ENCODE data around the gene SH3RF1.

The SH3RF1 gene

DNA sequence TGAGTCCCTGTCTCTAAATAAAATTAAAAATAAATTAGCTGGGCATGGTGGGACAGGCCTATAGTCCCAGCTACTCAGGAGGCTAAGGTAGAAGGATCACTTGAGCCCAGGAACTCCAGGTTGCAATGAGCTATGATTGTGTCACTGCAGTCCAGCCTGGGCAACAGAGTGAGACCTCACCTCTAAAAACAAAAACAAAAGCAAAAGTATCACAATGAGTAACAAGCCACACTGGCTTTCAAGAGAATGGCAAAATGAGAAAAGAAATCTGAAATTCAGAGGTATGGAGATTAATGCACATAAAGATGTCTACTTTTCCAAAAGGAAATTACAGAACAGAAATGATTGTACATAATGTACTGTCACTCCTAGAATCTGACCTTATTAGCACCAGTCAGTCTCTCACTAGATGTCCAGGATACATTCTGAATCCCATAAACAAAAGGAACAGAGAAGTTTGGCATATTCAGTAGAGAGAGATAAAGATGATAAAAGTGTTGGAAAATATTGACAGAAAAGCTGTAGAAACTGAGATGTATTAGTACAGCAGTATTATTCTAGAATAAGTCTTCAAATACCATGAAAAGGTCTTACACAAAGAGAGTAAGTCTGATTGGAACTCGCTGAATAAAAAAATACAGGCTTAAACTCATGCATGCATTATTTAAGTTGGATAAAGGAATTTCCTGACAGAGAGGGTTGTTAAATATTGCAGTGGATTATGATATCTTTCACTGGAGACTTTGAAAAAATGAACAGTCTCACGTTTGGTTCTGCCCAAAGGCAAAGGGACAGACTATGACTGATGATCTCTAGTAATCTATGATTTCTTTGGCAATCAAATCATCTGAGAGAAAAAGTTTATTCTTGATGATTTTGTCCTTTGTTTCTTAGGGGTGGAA is 102.5 kb downstream of the SH3RF1 start:
- no peak overlapping the region for H3K4me3 ChIP-seq (ENCODE audit: low read depth, low read length)

DNA sequence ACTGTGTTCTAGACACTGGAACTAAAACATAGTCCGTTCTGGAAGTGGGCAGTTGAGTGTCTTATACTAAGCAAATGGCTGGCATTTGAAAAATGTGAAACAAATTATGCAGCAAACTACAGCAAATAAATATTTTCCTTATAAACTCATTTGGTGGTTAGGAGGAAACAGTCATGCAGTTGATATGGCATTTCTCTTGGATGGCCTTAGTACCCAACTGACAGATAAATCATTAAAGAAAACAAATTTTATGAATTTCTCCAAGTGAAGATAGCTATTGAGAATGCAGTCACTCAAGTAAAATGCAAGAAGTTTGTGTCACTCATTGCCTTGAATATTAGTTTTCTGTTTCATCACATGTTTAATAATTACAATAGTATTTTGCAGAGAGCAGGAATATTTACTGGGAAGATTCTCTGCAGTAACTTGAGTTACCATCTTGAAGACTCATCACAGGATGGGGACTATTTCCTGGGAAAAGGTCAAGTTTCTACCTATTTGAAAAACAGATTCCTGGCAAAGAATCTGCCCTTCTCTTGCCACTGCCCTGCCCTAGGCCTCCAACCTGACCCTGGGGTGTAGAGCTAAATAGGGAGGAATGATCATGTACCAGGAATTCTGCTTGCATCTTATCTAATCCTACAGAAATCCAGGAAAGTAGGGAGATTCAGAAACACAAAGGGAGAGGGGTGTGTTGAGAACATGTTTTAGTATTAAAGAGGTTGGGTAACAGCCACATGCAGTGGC is 105.9 kb downstream of the SH3RF1 start:
- H3K4me3 ChIP-seq (ENCODE audit: low read depth, low read length): no peak overlapping the region

DNA sequence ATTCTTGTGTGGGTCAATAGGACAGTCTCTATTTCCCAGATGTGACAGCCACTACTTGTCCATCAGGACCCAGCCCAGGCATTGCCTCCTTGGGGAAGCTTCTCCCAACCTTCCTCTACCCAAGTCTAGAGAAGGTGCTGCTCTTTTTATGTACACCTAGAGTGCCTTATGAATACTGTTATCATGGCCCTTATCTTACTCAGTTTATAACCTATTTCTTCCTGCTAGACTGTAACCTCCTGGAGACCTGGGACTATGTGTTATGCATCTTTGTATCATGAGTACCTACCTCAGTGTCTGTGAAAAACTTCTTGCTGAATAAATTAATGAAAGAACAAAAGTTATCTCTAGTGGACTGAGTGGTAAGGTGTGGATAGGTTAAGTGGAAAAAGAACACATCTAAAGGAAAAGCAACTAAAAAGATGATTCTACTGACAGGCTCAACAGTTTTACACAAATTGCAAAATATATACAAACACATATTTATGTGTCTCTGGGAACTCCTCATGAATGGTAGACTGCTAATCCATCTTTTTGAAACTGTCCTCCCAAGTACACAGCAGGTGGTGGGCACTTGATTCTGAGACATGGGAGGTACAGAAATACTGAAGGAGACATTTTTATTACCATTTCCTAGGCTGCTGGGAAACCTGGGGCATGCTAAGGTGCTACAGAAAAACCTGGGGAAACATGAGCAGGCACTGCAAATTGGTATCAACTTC is 106.6 kb downstream of the SH3RF1 start:
- H3K4me3 ChIP-seq (ENCODE audit: low read depth, low read length): no peak overlapping the region

DNA sequence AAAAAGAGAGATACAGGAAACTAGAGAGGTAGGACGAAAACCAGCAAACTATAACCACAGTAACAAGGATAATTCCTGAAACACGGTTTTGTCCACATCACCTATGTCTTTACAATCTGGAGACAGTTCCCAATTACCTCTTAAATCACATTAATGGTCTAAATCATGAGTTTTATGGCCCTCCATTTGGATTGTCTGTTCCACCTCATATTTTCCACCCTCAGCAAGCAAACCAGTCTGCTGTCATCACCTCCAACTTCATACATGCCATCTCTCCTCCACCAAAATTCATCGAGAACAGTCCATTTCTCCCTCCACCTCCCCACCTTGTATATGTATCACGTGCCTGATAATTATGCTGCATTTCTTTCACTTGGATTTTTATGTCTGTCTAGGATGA is 107.3 kb downstream of the SH3RF1 start:
- no peak overlapping the region for H3K4me3 ChIP-seq (ENCODE audit: low read depth, low read length)

DNA sequence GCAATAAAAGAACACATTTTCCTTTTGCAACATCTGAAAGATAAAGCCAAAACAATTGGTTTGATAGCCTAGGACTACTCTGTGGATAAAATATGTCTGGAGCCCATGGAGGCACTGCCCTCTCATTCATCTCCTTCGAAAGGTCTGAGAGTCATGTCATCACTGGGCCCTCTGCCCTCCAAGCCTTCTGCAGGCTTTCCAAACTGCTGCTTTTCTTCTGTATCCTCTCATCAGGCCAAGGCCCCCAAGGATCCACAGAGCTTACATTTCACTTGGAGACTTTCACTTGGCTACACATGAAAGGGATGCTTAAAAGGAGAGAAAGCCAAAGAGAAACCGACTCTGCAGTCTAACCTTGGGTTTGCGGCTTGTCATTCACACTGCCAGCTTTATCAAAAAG is 109.9 kb downstream of the SH3RF1 start:
- H3K4me3 ChIP-seq (ENCODE audit: low read depth, low read length): no peak overlapping the region

DNA sequence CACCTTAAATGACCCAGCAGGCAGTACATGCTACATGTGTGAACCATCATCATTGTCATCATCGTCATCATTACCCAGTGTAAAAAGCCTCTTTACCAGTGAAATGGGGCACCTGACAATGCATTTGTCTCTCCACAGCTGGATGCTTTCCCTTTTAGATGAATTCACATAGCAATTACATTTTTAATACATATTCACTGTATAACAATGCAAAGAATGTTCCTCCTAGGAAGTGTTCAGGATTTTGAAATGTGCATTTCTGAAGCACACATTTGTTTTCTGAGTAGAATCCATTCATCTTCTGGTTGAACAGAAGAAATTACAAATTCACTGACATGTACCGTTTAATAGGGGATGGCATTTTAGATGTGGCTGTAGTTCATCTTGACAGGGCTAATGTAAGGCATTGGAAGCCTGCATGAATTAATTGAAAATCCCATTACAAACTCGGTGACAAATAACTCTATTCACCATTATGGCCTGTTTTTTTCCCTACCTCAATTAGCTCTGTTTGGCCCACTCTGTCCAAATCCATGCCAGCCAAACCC is 111.1 kb downstream of the SH3RF1 start:
- no peak overlapping the region for H3K4me3 ChIP-seq (ENCODE audit: low read depth, low read length)

DNA sequence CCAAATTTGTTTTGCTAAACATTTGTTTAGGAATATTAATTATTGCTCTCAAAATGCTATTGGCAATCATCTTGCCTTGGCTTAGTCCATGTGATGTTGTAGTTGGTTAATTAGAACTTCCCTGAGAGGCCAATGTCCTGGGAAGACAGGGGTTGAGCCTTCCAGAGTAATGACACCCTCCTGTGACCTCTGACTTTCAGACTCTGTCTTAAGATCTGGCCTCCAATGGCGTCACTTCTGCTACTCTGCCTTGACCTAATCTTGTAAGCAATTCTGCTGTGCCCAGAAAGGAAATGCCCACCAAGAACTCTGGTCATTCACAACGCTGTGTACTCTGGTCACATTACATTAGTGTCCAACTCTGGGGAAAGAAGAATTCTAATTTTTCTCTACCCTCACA is 111.9 kb downstream of the SH3RF1 start:
- H3K4me3 ChIP-seq (ENCODE audit: low read depth, low read length): no peak overlapping the region

DNA sequence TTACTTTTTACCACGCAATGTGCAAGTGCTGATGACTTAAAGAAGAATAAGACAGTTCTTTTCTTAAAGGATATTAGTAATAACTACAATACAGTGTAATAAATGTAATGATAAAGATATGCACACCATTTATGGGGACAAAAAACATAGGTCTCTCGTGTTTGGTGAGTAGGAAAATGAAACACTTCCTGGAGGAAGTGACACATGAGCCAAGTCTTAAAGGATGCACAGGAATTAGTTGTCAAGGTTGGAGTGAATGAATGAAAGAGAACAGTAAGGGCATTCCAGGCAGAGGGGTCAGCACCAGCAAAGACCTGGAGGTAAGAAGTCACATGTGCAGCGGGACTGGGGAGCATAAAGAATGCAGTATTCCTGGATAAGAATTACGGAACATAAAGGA is 112.7 kb downstream of the SH3RF1 start:
- H3K4me3 ChIP-seq (ENCODE audit: low read depth, low read length): no peak overlapping the region

DNA sequence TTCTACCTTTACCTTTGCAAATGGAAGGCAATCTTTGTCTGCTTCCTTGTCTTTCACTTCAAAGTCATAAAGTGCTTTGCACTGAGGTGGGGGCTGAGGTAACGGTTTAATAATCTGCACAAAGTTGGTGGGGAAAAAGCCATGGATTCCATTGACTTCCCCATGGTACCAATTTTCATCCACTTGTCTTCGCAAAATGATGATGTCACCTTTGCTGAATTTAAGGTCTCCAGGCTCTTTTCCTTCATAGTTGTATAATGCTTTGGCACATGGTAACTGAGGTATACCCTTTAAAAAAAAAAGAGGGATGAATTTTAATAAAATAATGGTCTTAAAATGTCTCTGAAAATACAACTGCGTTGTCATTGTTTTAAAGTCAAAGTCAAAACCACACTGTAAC is 114.4 kb downstream of the SH3RF1 start:
- H3K4me3 ChIP-seq (ENCODE audit: low read depth, low read length): no peak overlapping the region

DNA sequence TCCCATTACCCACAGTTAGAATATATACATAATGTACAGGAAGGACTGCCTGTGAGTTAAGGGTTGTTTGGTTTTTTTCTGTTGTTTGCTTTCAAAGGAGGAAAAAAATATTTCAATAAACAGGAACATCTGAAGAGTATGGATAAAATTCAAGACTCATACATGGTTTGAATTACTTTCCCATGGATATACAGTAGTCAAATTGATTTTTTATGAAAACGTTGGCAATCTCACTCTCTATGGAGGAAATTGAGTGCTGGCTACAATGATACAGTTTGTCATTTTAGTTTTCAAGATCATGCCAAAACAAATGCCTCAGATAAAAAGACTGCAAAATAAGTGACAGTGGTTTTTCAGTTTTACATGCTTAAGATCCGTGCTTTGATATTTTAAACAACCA is 116.6 kb downstream of the SH3RF1 start:
- no peak overlapping the region for H3K4me3 ChIP-seq (ENCODE audit: low read depth, low read length)

DNA sequence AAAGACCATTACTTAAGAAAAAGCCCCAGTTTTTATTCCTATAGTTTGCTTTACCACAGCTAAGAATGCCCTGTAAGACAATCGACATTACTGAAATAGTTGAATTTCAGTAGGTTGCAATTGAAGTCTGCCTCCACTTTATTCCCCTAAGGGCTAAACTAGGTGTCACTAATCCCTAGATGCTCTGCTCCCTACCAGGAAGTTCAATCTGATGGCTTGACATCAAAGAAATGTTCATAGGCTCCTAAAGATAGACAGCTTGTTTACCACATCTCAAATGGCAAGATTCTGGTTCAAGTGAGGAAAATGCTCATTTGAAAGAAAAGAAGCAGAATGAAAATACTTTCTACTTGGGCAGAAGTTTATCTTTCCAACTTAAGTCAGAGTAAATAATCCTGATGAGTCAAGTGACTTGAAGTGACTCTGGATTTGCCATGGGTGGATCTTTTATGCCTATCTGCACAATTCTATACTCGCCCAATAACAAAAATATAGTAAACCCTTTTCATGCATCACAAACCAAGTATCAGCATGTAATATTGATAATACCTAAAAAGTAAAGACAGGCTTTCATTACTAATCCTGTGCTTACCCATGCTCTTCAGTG is 117.2 kb downstream of the SH3RF1 start:
- no peak overlapping the region for H3K4me3 ChIP-seq (ENCODE audit: low read depth, low read length)

DNA sequence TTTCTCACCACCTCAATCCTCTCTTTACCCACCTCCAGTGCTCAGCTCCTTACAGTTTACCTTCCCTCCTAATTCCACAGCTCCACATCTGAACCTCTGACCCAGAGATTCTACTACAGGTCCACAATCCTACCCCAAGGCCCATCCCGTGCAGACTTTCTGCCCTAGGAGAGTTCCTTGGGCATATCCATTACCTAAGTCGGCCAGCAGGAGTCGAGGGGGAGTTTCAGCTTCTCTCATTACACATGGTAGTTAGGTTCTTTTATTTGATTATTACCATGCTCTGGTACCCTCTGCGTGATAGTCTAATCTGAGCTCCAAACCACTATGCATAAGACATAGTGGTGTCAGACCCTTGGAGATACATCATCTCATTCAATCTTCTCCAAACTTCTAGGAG is 117.9 kb downstream of the SH3RF1 start:
- no peak overlapping the region for H3K4me3 ChIP-seq (ENCODE audit: low read depth, low read length)

DNA sequence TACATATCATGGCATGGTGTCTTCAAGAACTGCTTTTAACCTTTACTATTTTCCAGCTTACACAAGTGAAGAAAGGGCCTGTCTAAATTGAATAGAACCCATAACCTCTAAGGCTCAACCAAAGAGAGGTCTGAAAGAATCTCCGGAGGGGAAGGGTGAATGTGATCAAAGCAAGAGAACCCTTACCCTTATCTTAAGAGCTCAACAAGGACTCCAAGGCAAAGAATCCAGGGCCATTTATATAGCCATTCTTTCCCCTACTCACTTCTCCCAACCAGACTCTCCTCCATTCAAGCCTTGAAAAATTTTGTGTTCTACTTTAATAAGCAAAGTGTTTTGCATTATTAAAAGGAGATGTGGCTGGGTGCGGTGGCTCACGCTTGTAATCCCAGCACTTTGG is 118.7 kb downstream of the SH3RF1 start:
- H3K4me3 ChIP-seq (ENCODE audit: low read depth, low read length): no peak overlapping the region

DNA sequence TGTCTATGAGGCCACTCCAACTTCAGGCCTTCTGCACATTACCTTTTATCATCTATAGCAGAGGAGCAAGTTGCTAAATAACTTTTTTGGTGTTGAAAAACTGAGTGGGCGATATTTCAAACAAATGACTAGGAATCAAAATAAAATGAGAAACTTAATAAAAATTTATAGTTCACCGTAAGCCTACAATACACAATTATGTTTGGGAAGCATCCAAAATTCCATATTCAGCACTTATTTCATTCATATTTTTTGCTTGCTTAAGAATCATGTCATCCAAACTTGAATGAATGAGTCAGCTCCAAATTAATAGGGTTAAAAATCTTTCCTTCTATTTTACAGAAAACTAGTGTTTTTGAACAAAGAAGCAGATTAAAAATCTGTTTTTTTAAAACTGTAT is 119.1 kb downstream of the SH3RF1 start:
- H3K4me3 ChIP-seq (ENCODE audit: low read depth, low read length): no peak overlapping the region

DNA sequence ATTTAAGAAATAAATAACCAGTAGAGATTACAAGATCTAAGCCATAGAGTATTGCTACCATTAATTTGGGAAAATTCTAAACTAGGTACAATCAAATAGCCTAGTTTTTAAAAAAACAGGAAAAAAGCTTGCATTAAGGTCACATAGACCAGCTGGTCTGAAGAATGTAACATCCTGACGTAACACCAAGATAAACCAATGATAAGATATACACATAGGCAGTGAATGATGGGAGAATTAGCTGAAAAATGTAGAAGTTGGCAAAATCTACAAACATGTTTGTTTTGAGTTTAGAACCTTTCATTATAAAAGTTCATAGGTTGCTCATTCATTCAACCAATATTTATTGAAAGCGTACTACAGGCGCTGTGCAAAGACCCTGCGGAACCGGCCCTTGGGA is 120.0 kb downstream of the SH3RF1 start:
- H3K4me3 ChIP-seq (ENCODE audit: low read depth, low read length): no peak overlapping the region

DNA sequence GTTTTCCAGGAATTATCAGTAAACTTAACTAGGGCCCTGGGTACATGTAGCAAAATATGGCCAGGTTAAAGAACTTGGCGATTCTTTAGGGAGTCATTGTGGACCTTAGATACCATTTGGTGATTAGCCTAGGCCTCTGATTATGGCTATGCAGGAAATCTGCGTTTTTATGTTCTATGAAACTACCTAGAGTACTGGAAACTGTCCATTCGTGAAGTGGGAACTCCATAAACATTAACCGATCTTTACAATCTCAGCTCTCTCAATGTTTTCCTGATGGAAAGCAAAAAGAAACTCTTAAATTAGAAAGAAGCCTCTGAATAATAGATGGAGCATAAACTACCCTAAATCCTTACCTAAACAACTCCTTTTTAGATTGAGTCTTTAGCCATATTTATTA is 121.9 kb downstream of the SH3RF1 start:
- H3K4me3 ChIP-seq (ENCODE audit: low read depth, low read length): no peak overlapping the region

DNA sequence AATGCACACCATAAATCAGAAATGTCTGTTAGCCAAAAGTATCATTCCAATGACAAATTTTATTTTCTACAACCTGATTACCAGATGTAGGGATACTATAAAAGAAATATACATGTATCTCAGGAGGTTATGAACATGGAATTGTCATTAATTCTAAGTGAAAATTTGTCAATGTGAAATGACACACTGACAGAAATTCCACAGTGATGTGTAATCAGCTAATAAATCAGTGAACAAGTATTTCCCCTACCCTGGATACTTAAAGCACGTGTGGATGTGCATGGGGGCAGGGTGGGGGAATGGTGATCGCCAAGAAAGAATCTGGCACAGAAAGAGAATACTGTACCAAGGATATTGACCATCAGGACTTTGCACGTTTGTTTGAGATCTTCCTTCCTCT is 123.6 kb downstream of the SH3RF1 start:
- no peak overlapping the region for H3K4me3 ChIP-seq (ENCODE audit: low read depth, low read length)

DNA sequence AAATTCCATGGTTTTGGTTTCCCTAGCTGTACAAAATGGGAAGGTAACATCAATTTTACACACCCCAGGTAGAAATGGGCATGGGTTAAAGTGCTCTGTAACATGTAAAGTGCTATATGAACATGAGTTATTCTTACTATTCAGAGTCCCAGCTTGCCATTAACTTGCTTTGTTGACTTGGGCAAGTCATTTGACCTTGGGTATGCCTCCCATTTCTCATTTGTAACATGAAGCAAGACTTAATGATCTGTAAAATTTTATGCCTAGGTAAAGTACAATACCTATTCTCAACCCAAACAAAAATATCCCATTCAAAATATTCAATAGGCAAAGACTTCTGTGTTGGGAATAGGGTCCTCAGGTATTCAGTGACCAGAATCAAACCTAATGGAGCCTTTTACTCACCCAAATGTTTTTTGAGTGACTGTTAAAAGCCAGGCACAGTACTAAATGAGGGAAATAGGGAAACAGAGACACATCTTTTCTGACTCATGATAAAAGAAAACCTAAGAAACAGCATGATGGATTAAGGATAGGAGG is 126.6 kb downstream of the SH3RF1 start:
- H3K4me3 ChIP-seq (ENCODE audit: low read depth, low read length): no peak overlapping the region

DNA sequence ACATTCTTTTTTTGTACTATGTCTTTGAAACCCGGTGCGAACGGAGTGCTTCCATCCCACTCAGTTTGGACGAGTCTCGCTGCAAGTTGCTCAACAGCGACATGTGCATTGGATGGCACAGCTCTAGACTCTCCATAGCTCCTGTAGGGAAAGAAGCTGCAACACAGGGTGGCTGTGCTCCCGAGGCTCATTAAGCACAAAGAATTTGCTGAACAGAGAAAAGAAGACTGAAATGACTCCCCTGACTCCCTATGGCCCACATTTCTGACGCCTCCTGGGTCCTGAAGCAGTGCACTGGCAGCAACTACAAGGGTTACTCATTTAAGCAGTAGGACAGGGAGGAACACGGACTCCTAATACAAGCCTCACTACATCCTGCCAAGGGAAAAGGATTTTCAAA is 127.4 kb downstream of the SH3RF1 start:
- H3K4me3 ChIP-seq (ENCODE audit: low read depth, low read length): no peak overlapping the region

DNA sequence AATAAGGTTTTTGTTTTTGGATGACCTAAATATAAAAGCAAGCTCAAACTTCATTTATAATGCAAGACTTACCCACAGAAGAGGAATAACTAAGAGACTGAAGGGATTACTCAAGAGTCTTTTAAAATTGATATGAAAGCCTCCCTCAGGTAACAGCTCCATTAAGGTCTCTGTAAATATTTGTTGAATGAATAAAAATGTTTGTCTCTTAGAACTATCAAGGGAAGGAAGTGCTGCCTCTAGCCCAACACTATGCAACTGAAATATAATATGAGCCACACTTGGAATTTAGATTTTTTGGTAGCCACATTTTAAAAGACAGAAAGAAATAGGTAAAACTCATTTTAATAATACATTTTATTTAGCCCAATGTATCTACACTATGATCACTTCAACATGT is 127.8 kb downstream of the SH3RF1 start:
- no peak overlapping the region for H3K4me3 ChIP-seq (ENCODE audit: low read depth, low read length)

DNA sequence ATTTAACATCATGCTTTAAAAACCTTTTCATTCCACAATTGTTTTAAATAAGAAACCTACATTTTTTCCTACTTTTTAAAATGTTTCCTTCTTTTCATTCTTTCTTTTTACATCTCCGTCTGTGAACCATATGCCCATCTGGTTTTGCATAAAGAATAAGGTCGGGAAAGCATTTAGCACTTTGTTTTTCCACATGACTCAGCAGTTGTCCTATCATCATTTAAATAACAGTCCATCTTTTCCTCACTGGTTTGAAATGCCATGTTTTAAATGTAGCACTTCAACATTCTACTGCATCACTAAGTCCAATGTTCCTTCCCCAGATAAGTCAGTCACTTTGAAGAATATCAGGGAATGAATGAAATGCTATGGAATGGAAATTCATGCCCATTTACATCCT is 128.4 kb downstream of the SH3RF1 start:
- no peak overlapping the region for H3K4me3 ChIP-seq (ENCODE audit: low read depth, low read length)
